Tibial nerve (tissue), 4 donors: ENCODE data around the gene KANTR. TPM values are rescaled to one million over a fixed set of nuclear protein-coding genes. Genes with fewer than 3 reads are reported as not detected.

Source experiments
- DNase-seq, 2 donors: peaks; one replicate each; pipeline ENCODE4 v3.0.0-alpha.2; 2019; ENCODE audit warnings: low spot score in 2 of 2
- H3K27ac ChIP-seq, 4 donors: fragments of 200-600 bp; sonication (generic) in 3 of 4; one replicate each; pipeline ENCODE4 v1.5.1; 2017 to 2019; ENCODE audit warnings: mild to moderate bottlenecking in 1 of 4
- H3K27me3 ChIP-seq, 2 donors: fragments of 200-600 bp; sonication (generic) in 1 of 2; one replicate each; pipeline versions ENCODE4 v1.5.1 to v1.6.0; 2017 to 2019
- H3K36me3 ChIP-seq, 3 donors: fragments of 200-600 bp; sonication (generic); one replicate each; pipeline ENCODE4 v1.5.1; 2018 to 2019
- H3K4me1 ChIP-seq, 4 donors: fragments of 200-600 bp; sonication (generic) in 3 of 4; one replicate each; pipeline ENCODE4 v1.5.1; 2017 to 2019
- H3K4me3 ChIP-seq, 4 donors: fragments of 200-600 bp; sonication (generic) in 3 of 4; one replicate each; pipeline ENCODE4 v1.5.1; 2017 to 2019; ENCODE audit warnings: mild to moderate bottlenecking in 1 of 4, moderate library complexity in 1 of 4
- H3K9me3 ChIP-seq, 4 donors: fragments of 200-600 bp; sonication (generic) in 3 of 4; one replicate each; pipeline ENCODE4 v1.5.1; 2017 to 2019
- CTCF ChIP-seq, 5 experiments: fragments of 200-600 bp in 3 of 5; fragments of 450-650 bp in 2 of 5; sonication (generic) in 3 of 5; IDR thresholded peaks; one replicate each; pipeline ENCODE4 v1.5.1; 2016 to 2019; ENCODE audit warnings: antibody characterized with exemption in 5 of 5, mild to moderate bottlenecking in 3 of 5, moderate library complexity in 2 of 5
- EP300 ChIP-seq, 2 donors: sonication (generic); formaldehyde crosslinking; IDR thresholded peaks; one replicate each; pipeline ENCODE4 v1.6.1; 2017; ENCODE audit warnings: antibody characterized with exemption in 2 of 2, mild to moderate bottlenecking in 1 of 2
- POLR2A ChIP-seq, 2 donors: fragments of 450-650 bp; IDR thresholded peaks; one replicate each; pipeline ENCODE4 v1.6.1; 2017; ENCODE audit warnings: antibody characterized with exemption in 2 of 2, mild to moderate bottlenecking in 2 of 2, moderate library complexity in 2 of 2
- WGBS, 2 donors: methylation state at CpG; one replicate each; pipeline ENCODE4 v1.1.5; 2018; 5-methylcytosine and 5-hydroxymethylcytosine counted together
- total RNA-seq, 4 donors: library from RNA; depleted of rRNA; stranded (reverse); fragments of >200 nt; gene quantifications; one replicate each; pipeline ENCODE4 v1.1.0, GENCODE V29; 2016

The KANTR gene
- total RNA-seq, result 10 to 100 TPM; 26.4 to 37.6 (median 32.2) TPM

- WGBS, 2 donors, result 1 to 40% methylated on average over 13 to 64 of the region's 67 CpGs
- Histone ChIP-seq H3K4me3 (peak within 1 kb of the TSS; percentile 35 to 68 (median 58)), H3K36me3 (peaks cover 0 to 5% (median 0%) of the 10 kb centered on the region in 3 donors), H3K27me3 (peaks cover 0 to 9% of the 10 kb centered on the region in 2 donors), H3K27ac (peak within 1 kb of the TSS; percentile 71 to 92 (median 86)), H3K4me1 (peaks cover 0 to 11% (median 2%) of the 10 kb centered on the region in 4 donors), H3K9me3 (no peaks in the 10 kb centered on the region)
- peak; percentile 69 to 80 for DNase-seq
- TF ChIP-seq CTCF (IDR thresholded peaks at IDR 0.05) (no peak), POLR2A (IDR thresholded peaks at IDR 0.05) (peak; percentile 65 to 83), EP300 (IDR thresholded peaks at IDR 0.05) (peak; percentile 30 to 84)
Observed at GRCh38 chrX:53093748-53094581, at the start of gene KANTR. TSS of gene KANTR (plus strand) at chrX:53094142. CDS start at chrX:53124273, 30,131 bp downstream.

- Histone ChIP-seq H3K4me3 (no peak overlapping the region), H3K4me1 (peaks cover 0 to 14% (median 0%) of the 10 kb centered on the region in 4 donors), H3K36me3 (no peaks in the 10 kb centered on the region), H3K27ac (no peak overlapping the region), H3K27me3 (peaks cover 0 to 23% of the 10 kb centered on the region in 2 donors), H3K9me3 (no peaks in the 10 kb centered on the region)
- no peak for DNase-seq
- TF ChIP-seq EP300 (IDR thresholded peaks at IDR 0.05) (no peak), POLR2A (IDR thresholded peaks at IDR 0.05) (no peak), CTCF (IDR thresholded peaks at IDR 0.05) (no peak)
- WGBS, 2 donors, result 61 to 72% methylated on average over 5 of the region's 5 CpGs
Observed at GRCh38 chrX:53044995-53045394, 48.9 kb upstream of the KANTR start.

GRCh38 chrX:53047228-53047627, 46.7 kb upstream of the KANTR start:
- no peaks in the 10 kb centered on the region for H3K9me3 ChIP-seq
- 79 to 92% methylated on average over 6 of the region's 6 CpGs for WGBS, 2 donors
- H3K27me3 ChIP-seq, result peaks cover 0 to 20% of the 10 kb centered on the region in 2 donors
- H3K36me3 ChIP-seq, result no peaks in the 10 kb centered on the region
- peaks cover 0 to 29% (median 0%) of the 10 kb centered on the region in 4 donors for H3K4me1 ChIP-seq
- peak overlapping the region in 1 of 4 donors; percentile 50 for H3K27ac ChIP-seq
- TF ChIP-seq EP300 (IDR thresholded peaks at IDR 0.05) (no peak), POLR2A (IDR thresholded peaks at IDR 0.05) (no peak), CTCF (IDR thresholded peaks at IDR 0.05) (no peak)
- no peak overlapping the region for H3K4me3 ChIP-seq
- no peak for DNase-seq

GRCh38 chrX:53048169-53049126, 45.5 kb upstream of the KANTR start, which contains the start of gene GPR173:
TSS of gene GPR173 (plus strand) at chrX:53048789. CDS start at chrX:53076622, 27,833 bp downstream.
- Histone ChIP-seq H3K27me3 (peaks cover 0 to 10% of the 10 kb centered on the region in 2 donors), H3K9me3 (no peaks in the 10 kb centered on the region), H3K27ac (peak within 1 kb of the TSS; percentile 38 to 82 (median 62)), H3K4me3 (peak within 1 kb of the TSS; percentile 34 to 60 (median 45)), H3K4me1 (peaks cover 0 to 29% (median 0%) of the 10 kb centered on the region in 4 donors), H3K36me3 (no peaks in the 10 kb centered on the region)
- TF ChIP-seq EP300 (IDR thresholded peaks at IDR 0.05) (peak in 1 of 2 donors; percentile 43), CTCF (IDR thresholded peaks at IDR 0.05) (no peak)
- WGBS, 2 donors, result 4 to 36% methylated on average over 13 to 35 of the region's 38 CpGs
- peak; percentile 17 for DNase-seq
